Measurements from ENCODE around the gene PRKCQ. TPM values are rescaled to one million over a fixed set of nuclear protein-coding genes. Genes with fewer than 3 reads are reported as not detected.

The PRKCQ gene
- total and polyA plus RNA-seq, 2 of the 8 experiments (the other 6 are each of a cell fraction or from before 2014, with no cell fraction given), result 9.1 to 22.6 TPM

GRCh38 chr10:6505300-6505699, 74.8 kb downstream of the PRKCQ start (continued):
- TF ChIP-seq ZNF274 (IDR thresholded peaks at IDR 0.05; ENCODE audit: borderline replicate concordance, extremely low read depth, low read length), result no peak
